Suprapubic skin (tissue), 3 donors: ENCODE measurements around the gene SLC2A13.

Experiments used
- EP300 ChIP-seq: sonication (generic); formaldehyde crosslinking; IDR thresholded peaks from one replicate; pipeline ENCODE4 v1.6.1; 2017; ENCODE audit warnings: antibody characterized with exemption
- POLR2A ChIP-seq, 2 donors: fragments of 450-650 bp; IDR thresholded peaks; one replicate each; pipeline ENCODE4 v1.6.1; 2017; ENCODE audit warnings: antibody characterized with exemption in 2 of 2, mild to moderate bottlenecking in 2 of 2, moderate library complexity in 2 of 2
- TF ChIP-seq, protein P1 (sequence below), 2 donors: fragments of 200-600 bp in 1 of 2; fragments of 450-650 bp in 1 of 2; sonication (generic) in 1 of 2; IDR thresholded peaks; one replicate each; pipeline ENCODE4 v1.5.1; 2016 to 2019; ENCODE audit warnings: antibody characterized with exemption in 2 of 2, mild to moderate bottlenecking in 1 of 2, moderate library complexity in 1 of 2

DNA sequence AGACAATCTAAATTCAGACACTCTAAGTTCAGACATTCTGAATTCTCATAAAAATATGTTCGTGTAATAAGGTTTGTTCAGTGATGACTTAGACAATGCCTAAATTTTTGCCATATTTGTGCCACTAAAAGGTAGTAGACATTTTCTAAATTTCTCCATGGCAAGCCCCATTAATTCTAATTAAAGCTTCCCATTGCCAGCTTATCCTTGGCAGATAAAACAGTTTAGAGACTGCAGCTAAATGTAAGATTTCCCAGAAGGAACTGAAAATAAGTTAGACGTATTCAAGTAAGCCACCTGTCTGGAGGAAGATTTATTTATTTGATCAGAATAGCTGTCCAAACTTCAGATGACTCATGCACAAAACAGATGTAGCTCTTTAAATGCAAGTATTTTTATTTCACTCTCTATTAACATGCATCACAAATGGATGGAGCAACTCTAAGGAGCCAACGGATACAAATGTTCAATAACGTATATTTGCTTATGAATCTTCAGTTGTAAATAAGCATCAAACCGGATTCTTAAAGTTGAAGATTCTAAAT lies 130.4 kb downstream of the SLC2A13 start:
- TF ChIP-seq, protein P1, sequence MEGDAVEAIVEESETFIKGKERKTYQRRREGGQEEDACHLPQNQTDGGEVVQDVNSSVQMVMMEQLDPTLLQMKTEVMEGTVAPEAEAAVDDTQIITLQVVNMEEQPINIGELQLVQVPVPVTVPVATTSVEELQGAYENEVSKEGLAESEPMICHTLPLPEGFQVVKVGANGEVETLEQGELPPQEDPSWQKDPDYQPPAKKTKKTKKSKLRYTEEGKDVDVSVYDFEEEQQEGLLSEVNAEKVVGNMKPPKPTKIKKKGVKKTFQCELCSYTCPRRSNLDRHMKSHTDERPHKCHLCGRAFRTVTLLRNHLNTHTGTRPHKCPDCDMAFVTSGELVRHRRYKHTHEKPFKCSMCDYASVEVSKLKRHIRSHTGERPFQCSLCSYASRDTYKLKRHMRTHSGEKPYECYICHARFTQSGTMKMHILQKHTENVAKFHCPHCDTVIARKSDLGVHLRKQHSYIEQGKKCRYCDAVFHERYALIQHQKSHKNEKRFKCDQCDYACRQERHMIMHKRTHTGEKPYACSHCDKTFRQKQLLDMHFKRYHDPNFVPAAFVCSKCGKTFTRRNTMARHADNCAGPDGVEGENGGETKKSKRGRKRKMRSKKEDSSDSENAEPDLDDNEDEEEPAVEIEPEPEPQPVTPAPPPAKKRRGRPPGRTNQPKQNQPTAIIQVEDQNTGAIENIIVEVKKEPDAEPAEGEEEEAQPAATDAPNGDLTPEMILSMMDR (IDR thresholded peaks at IDR 0.05), result no peak
- TF ChIP-seq POLR2A (IDR thresholded peaks at IDR 0.05) (no peak), EP300 (no peak)
